NB4 (cell line): ENCODE measurements around the gene NRCAM.
"Not testable (repeated sequence)": the region's sequence is repeated elsewhere in the genome, so short reads cannot be mapped to it uniquely, and the experiment has no call there.

Experiments
- DNase-seq: peaks from one replicate; pipeline ENCODE4 v3.0.0; 2010; ENCODE audit warnings: low read depth
- H3K4me3 ChIP-seq: one replicate; pipeline ENCODE4 v1.5.1; 2011; ENCODE audit warnings: mild to moderate bottlenecking, low read depth, low read length, moderate library complexity
- MAX ChIP-seq: IDR thresholded peaks from 2 replicates; pipeline ENCODE4 v1.6.1; 2011; ENCODE audit warnings: low read depth, low read length
- MYC ChIP-seq: IDR thresholded peaks from 2 replicates; pipeline ENCODE4 v1.6.1; 2011; ENCODE audit warnings: low read depth, low read length
- POLR2A ChIP-seq: IDR thresholded peaks from 2 replicates; pipeline ENCODE4 v1.6.1; 2011; ENCODE audit warnings: mild to moderate bottlenecking; ENCODE audit not compliant: insufficient read length; ENCODE audit errors: extremely low read depth
- TF ChIP-seq, protein P1 (sequence below): IDR thresholded peaks from one replicate; pipeline ENCODE4 v1.5.1; 2012; ENCODE audit warnings: low read depth, low read length

The NRCAM gene

DNA sequence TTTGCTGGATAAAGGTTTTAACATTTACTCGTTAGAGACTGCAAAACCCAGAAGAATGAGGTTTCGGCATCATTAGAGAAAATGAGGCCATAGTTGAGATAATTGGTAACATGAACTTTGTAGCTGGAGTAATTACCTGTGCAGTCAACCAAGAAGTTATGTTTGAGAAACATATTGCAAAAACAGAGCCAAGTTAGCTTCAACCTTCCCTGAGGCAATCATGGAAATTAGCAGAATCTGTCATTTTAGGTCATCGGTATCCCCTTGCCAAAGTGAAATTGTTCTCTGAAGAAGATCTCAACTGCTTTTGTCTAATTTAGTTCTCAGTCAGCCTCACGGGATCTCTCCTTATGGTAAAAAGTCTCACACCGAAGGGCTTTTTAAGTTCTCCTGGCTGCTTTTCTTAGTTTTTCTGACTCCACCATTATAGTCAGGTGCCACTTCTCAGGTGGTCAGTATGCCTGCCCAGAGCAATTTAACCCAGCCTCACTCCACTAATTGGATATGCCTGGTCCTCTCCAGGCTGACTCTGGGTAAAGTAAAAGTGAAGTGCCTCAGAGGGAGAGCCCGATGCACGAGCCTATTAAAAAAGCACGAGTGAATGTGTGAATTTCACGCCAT, 52.5 kb downstream of the NRCAM start:
- H3K4me3 ChIP-seq: no peak overlapping the region
- TF ChIP-seq MAX: no peak
- no peak for TF ChIP-seq POLR2A
- TF ChIP-seq MYC: no peak
- TF ChIP-seq, protein P1, sequence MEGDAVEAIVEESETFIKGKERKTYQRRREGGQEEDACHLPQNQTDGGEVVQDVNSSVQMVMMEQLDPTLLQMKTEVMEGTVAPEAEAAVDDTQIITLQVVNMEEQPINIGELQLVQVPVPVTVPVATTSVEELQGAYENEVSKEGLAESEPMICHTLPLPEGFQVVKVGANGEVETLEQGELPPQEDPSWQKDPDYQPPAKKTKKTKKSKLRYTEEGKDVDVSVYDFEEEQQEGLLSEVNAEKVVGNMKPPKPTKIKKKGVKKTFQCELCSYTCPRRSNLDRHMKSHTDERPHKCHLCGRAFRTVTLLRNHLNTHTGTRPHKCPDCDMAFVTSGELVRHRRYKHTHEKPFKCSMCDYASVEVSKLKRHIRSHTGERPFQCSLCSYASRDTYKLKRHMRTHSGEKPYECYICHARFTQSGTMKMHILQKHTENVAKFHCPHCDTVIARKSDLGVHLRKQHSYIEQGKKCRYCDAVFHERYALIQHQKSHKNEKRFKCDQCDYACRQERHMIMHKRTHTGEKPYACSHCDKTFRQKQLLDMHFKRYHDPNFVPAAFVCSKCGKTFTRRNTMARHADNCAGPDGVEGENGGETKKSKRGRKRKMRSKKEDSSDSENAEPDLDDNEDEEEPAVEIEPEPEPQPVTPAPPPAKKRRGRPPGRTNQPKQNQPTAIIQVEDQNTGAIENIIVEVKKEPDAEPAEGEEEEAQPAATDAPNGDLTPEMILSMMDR: no peak
- no peak for DNase-seq

- TF ChIP-seq POLR2A (no peak), MAX (no peak), MYC (no peak)
- TF ChIP-seq, protein P1: no peak
- H3K4me3 ChIP-seq: no peak overlapping the region
- DNase-seq: no peak
Observed at GRCh38 chr7:108402865-108403264, 53.4 kb downstream of the NRCAM start.

DNA sequence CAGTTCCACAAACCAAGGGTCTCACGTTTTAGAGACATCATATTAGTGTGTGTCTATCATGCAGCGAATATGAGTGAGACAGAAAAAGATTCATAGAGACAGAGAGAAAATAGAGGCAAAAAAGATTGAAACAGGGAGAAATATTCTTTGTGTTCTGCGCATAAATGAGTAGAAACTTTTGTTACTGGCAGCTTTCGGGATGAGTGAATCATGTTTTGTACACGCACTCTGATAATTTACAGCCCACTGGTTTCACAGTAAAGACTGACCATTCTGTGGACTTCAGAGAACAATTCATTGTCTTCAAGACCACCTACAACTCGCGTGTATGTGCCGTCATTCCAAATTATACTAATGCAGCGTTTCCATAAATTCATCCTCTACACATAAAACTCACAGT, 60.2 kb downstream of the NRCAM start:
- no peak for DNase-seq
- no peak overlapping the region for H3K4me3 ChIP-seq
- no peak for TF ChIP-seq POLR2A
- no peak for TF ChIP-seq MYC
- TF ChIP-seq, protein P1: no peak
- TF ChIP-seq MAX: no peak

- DNase-seq: no peak
- no peak overlapping the region for H3K4me3 ChIP-seq
- TF ChIP-seq MYC (no peak), POLR2A (no peak), MAX (no peak)
- TF ChIP-seq, protein P1: no peak
Observed at GRCh38 chr7:108395426-108395825, 60.8 kb downstream of the NRCAM start.

- DNase-seq: not testable (repeated sequence)
Observed at GRCh38 chr7:108393097-108393496, 63.1 kb downstream of the NRCAM start.

GRCh38 chr7:108387686-108388085, 68.5 kb downstream of the NRCAM start:
- DNase-seq, H3K4me3 ChIP-seq: not testable (repeated sequence)

More at GRCh38 chr7:108393097-108393496, 63.1 kb downstream of the NRCAM start:
- not testable (repeated sequence) for H3K4me3 ChIP-seq

- DNase-seq: no peak
- H3K4me3 ChIP-seq: no peak overlapping the region
- no peak for TF ChIP-seq POLR2A
- no peak for TF ChIP-seq MAX
- TF ChIP-seq MYC: no peak
- TF ChIP-seq, protein P1: no peak
Observed at GRCh38 chr7:108385834-108386422, 70.3 kb downstream of the NRCAM start.
